Fibroblast of lung (primary cell): ENCODE measurements around the gene BMP6. TPM values are rescaled to one million over a fixed set of nuclear protein-coding genes. Genes with fewer than 3 reads are reported as not detected.

Experiments
- DNase-seq, 2 donors: peaks; one replicate each; pipeline versions ENCODE4 v3.0.0 to v3.0.0-alpha.2; 2010; ENCODE audit warnings: low read depth in 2 of 2
- H2AFZ ChIP-seq: 2 replicates; pipeline ENCODE4 v1.5.1; 2012; ENCODE audit warnings: low read length, control low read depth, inconsistent platforms
- H3K27ac ChIP-seq: 2 replicates; pipeline ENCODE4 v1.5.1; 2011; ENCODE audit warnings: low read length, control low read depth; ENCODE audit not compliant: insufficient read depth
- H3K27me3 ChIP-seq: 2 replicates; pipeline ENCODE4 v1.5.1; 2011; ENCODE audit warnings: mild to moderate bottlenecking, low read length; ENCODE audit not compliant: control insufficient read depth, insufficient read depth
- H3K36me3 ChIP-seq: 2 replicates; pipeline ENCODE4 v1.5.1; 2011; ENCODE audit warnings: low read length; ENCODE audit not compliant: control insufficient read depth, insufficient read depth
- H3K4me1 ChIP-seq: 2 replicates; pipeline ENCODE4 v1.5.1; 2011; ENCODE audit warnings: low read length; ENCODE audit not compliant: control insufficient read depth, insufficient read depth; ENCODE audit errors: extremely low read depth
- H3K4me2 ChIP-seq: 2 replicates; pipeline ENCODE4 v1.5.1; 2011; ENCODE audit warnings: low read length, control low read depth; ENCODE audit not compliant: insufficient read depth; ENCODE audit errors: extremely low read depth
- H3K4me3 ChIP-seq, 4 experiments: fragments of 200-600 bp in 1 of 4; sonication (generic) in 1 of 4; replicated peaks in 1 of 4; 2 replicates each; pipeline ENCODE4 v1.5.1; 2011 to 2016; ENCODE audit warnings: low read length in 4 of 4, low read depth in 3 of 4, mild to moderate bottlenecking in 3 of 4, control low read depth in 2 of 4, inconsistent platforms in 1 of 4, mixed read lengths in 1 of 4; ENCODE audit not compliant: insufficient read depth in 1 of 4; ENCODE audit errors: control extremely low read depth in 1 of 4
- H3K79me2 ChIP-seq: 2 replicates; pipeline ENCODE4 v1.5.1; 2012; ENCODE audit warnings: mild to moderate bottlenecking, low read length, inconsistent platforms; ENCODE audit not compliant: control insufficient read depth, insufficient read depth
- H3K9ac ChIP-seq: 2 replicates; pipeline ENCODE4 v1.5.1; 2011; ENCODE audit warnings: mild to moderate bottlenecking, low read length, control low read depth; ENCODE audit not compliant: insufficient read depth
- H3K9me3 ChIP-seq: 2 replicates; pipeline ENCODE4 v1.5.1; 2012; ENCODE audit warnings: low read depth, low read length; ENCODE audit not compliant: control insufficient read depth, insufficient read depth
- H4K20me1 ChIP-seq: 2 replicates; pipeline ENCODE4 v1.5.1; 2011; ENCODE audit warnings: low read length; ENCODE audit not compliant: control insufficient read depth, insufficient read depth; ENCODE audit errors: extremely low read depth
- CTCF ChIP-seq, 2 donors: IDR thresholded peaks in 1 of 2; conservative IDR thresholded peaks in 1 of 2; 1 replicate in 1 of 2; 2 replicates in 1 of 2; pipeline ENCODE4 v1.5.1; 2011 to 2012; ENCODE audit warnings: low read length in 2 of 2, control low read depth in 1 of 2, inconsistent platforms in 1 of 2, low read depth in 1 of 2, mild to moderate bottlenecking in 1 of 2
- EZH2 ChIP-seq: IDR thresholded peaks from 2 replicates; pipeline ENCODE4 v1.5.1; 2012; ENCODE audit warnings: low read length, control low read depth, mild to moderate bottlenecking; ENCODE audit errors: missing control alignments
- polyA plus RNA-seq, 2 donors: library from polyadenylated mRNA; depleted of rRNA in 1 of 2; stranded (reverse) in 1 of 2; unstranded in 1 of 2; fragments of >200 nt; gene quantifications; 2 replicates each; pipeline ENCODE4 v1.2.1, GENCODE V29; 2011 to 2012; ENCODE audit warnings: missing spikeins in 1 of 2
- total RNA-seq: library from RNA; depleted of rRNA; stranded (reverse); fragments of >200 nt; gene quantifications from 2 replicates; pipeline ENCODE4 v1.2.1, GENCODE V29; 2014

BMP6 gene
- total and polyA plus RNA-seq, 2 donors (not counting 1 experiment from before 2014, with no cell fraction given): under 0.01 to 0.20 TPM

DNA sequence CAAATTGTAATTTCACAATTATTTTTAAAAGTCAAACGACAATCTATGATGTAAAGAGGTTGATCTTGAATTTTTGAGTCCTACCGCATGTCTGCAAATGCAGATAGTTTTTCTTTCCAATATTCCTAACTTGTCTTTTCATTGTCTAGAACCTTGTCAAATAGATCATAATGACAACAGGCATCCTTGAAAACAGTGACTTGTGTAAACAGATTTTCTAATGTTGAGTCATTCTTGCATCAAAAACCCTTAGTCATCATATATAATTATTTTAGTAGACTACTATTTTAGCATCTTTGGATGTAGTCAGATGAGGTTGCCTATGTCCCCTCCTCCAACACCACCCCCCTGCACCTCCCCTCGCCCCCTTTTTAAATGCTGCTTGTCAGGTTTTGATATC, 43.8 kb downstream of the BMP6 start:
- Histone ChIP-seq H3K4me3 (no peak overlapping the region), H3K27ac (no peak overlapping the region), H2AFZ (no peak overlapping the region), H3K4me2 (no peak overlapping the region), H4K20me1 (no peaks in the 10 kb centered on the region), H3K9ac (no peak overlapping the region), H3K9me3 (no peaks in the 10 kb centered on the region), H3K36me3 (no peaks in the 10 kb centered on the region), H3K4me1 (no peaks in the 10 kb centered on the region), H3K79me2 (no peaks in the 10 kb centered on the region), H3K27me3 (no peaks in the 10 kb centered on the region)
- peak; percentile 15 to 41 for DNase-seq
- TF ChIP-seq EZH2 (no peak), CTCF (conservative IDR thresholded peaks at IDR 0.05 in 1 of 2, IDR thresholded peaks at IDR 0.05 in 1 of 2; ENCODE audit: low read depth in 1 of 2, low read length in 2 of 2) (no peak)

GRCh38 chr6:7770111-7770510, 44.2 kb downstream of the BMP6 start:
- no peaks in the 10 kb centered on the region for H3K4me1 ChIP-seq
- H4K20me1 ChIP-seq: no peaks in the 10 kb centered on the region
- no peaks in the 10 kb centered on the region for H3K27me3 ChIP-seq
- no peak overlapping the region for H2AFZ ChIP-seq
- H3K79me2 ChIP-seq: no peaks in the 10 kb centered on the region
- no peaks in the 10 kb centered on the region for H3K36me3 ChIP-seq
- H3K4me3 ChIP-seq: no peak overlapping the region
- peak in 1 of 2 donors; percentile 84 for DNase-seq
- no peak overlapping the region for H3K27ac ChIP-seq
- TF ChIP-seq CTCF (conservative IDR thresholded peaks at IDR 0.05 in 1 of 2, IDR thresholded peaks at IDR 0.05 in 1 of 2; ENCODE audit: low read depth in 1 of 2, low read length in 2 of 2): no peak
- TF ChIP-seq EZH2: no peak
- no peaks in the 10 kb centered on the region for H3K9me3 ChIP-seq
- H3K4me2 ChIP-seq: no peak overlapping the region
- H3K9ac ChIP-seq: no peak overlapping the region

DNA sequence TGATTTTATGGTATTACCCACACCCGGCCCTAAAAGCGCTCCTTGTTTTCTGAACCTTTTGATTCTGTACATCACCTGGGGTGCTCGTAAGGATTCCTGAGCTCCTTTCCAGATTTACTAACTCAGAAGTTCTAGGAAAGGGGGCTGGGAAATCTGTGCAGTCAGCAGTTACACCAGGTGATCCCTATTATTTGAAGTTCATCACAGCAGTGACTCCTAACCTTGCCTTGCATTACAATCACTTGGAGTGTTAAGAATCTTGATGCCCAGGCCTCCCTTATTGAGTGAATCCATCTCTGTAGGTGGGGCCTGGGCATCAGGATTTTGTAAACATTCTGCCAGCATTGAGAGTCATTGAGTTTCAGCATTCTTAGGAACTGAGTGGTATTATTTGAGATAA, 44.7 kb downstream of the BMP6 start:
- Histone ChIP-seq H3K79me2 (no peaks in the 10 kb centered on the region), H3K4me3 (no peak overlapping the region), H3K27ac (no peak overlapping the region), H4K20me1 (no peaks in the 10 kb centered on the region), H2AFZ (no peak overlapping the region), H3K27me3 (no peaks in the 10 kb centered on the region), H3K4me2 (no peak overlapping the region), H3K36me3 (no peaks in the 10 kb centered on the region), H3K4me1 (no peaks in the 10 kb centered on the region), H3K9ac (no peak overlapping the region), H3K9me3 (no peaks in the 10 kb centered on the region)
- no peak for DNase-seq
- TF ChIP-seq EZH2: no peak
- no peak for TF ChIP-seq CTCF (conservative IDR thresholded peaks at IDR 0.05 in 1 of 2, IDR thresholded peaks at IDR 0.05 in 1 of 2; ENCODE audit: low read depth in 1 of 2, low read length in 2 of 2)
